ENCODE measurements around the gene ARHGEF28.

ARHGEF28 gene

GRCh38 chr5:73777192-73777591 lies 151.2 kb downstream of the ARHGEF28 start:
- H3K9me3 ChIP-seq (replicated peaks; ENCODE audit: insufficient read depth, low read length) = no peaks in the 10 kb centered on the region
- H3F3A ChIP-seq (ENCODE audit: insufficient read depth, low read length) = no peaks in the 10 kb centered on the region
- no peaks in the 10 kb centered on the region for H3K79me2 ChIP-seq (ENCODE audit: low read length)
- no peaks in the 10 kb centered on the region for H3K27me3 ChIP-seq (replicated peaks; ENCODE audit: insufficient read depth, low read length)
- H3K4me2 ChIP-seq (ENCODE audit: low read depth, low read length) = no peak overlapping the region
- H3K9ac ChIP-seq (ENCODE audit: low read length) = no peak overlapping the region
- H3K27ac ChIP-seq (ENCODE audit: low read length) = no peak overlapping the region
- no peaks in the 10 kb centered on the region for H3K9me2 ChIP-seq (replicated peaks; ENCODE audit: insufficient read depth, low read length)
- no peaks in the 10 kb centered on the region for H4K20me1 ChIP-seq (ENCODE audit: insufficient read depth, low read length)
- DNase-seq = no peak
- no peaks in the 10 kb centered on the region for H3K36me3 ChIP-seq (replicated peaks; ENCODE audit: insufficient read depth, low read length)
- H2AFZ ChIP-seq (ENCODE audit: low read length) = no peak overlapping the region
- no peak overlapping the region for H3K4me3 ChIP-seq (ENCODE audit: low read length)
- no peaks in the 10 kb centered on the region for H3K4me1 ChIP-seq (ENCODE audit: low read length)
- TF ChIP-seq EZH2 (optimal IDR thresholded peaks at IDR 0.05; ENCODE audit: low read depth, low read length) (no peak), CTCF (IDR thresholded peaks at IDR 0.05; ENCODE audit: low read length) (no peak), EZH2phosphoT487 (IDR thresholded peaks at IDR 0.05; ENCODE audit: low read length) (no peak)

- no peaks in the 10 kb centered on the region for H3K4me1 ChIP-seq (ENCODE audit: low read length)
- H3K27me3 ChIP-seq (replicated peaks; ENCODE audit: insufficient read depth, low read length) = no peaks in the 10 kb centered on the region
- no peaks in the 10 kb centered on the region for H3K9me2 ChIP-seq (replicated peaks; ENCODE audit: insufficient read depth, low read length)
- no peaks in the 10 kb centered on the region for H3K36me3 ChIP-seq (replicated peaks; ENCODE audit: insufficient read depth, low read length)
- no peak overlapping the region for H3K4me2 ChIP-seq (ENCODE audit: low read depth, low read length)
- H3K4me3 ChIP-seq (ENCODE audit: low read length) = no peak overlapping the region
- TF ChIP-seq EZH2 (optimal IDR thresholded peaks at IDR 0.05; ENCODE audit: low read depth, low read length) (no peak), CTCF (IDR thresholded peaks at IDR 0.05; ENCODE audit: low read length) (no peak), EZH2phosphoT487 (IDR thresholded peaks at IDR 0.05; ENCODE audit: low read length) (no peak)
- H2AFZ ChIP-seq (ENCODE audit: low read length) = no peak overlapping the region
- no peaks in the 10 kb centered on the region for H4K20me1 ChIP-seq (ENCODE audit: insufficient read depth, low read length)
- H3F3A ChIP-seq (ENCODE audit: insufficient read depth, low read length) = no peaks in the 10 kb centered on the region
- no peak overlapping the region for H3K27ac ChIP-seq (ENCODE audit: low read length)
- H3K9me3 ChIP-seq (replicated peaks; ENCODE audit: insufficient read depth, low read length) = no peaks in the 10 kb centered on the region
- no peak overlapping the region for H3K9ac ChIP-seq (ENCODE audit: low read length)
- no peak for DNase-seq
- H3K79me2 ChIP-seq (ENCODE audit: low read length) = no peaks in the 10 kb centered on the region
Measured at GRCh38 chr5:73780302-73781080, 154.5 kb downstream of the ARHGEF28 start.

- H3K4me3 ChIP-seq (ENCODE audit: low read length) = no peak overlapping the region
- H3K4me1 ChIP-seq (ENCODE audit: low read length) = no peaks in the 10 kb centered on the region
- no peak overlapping the region for H3K4me2 ChIP-seq (ENCODE audit: low read depth, low read length)
- no peaks in the 10 kb centered on the region for H4K20me1 ChIP-seq (ENCODE audit: insufficient read depth, low read length)
- H3K9me3 ChIP-seq (replicated peaks; ENCODE audit: insufficient read depth, low read length) = no peaks in the 10 kb centered on the region
- H3K79me2 ChIP-seq (ENCODE audit: low read length) = no peaks in the 10 kb centered on the region
- TF ChIP-seq EZH2 (optimal IDR thresholded peaks at IDR 0.05; ENCODE audit: low read depth, low read length) (no peak), CTCF (IDR thresholded peaks at IDR 0.05; ENCODE audit: low read length) (no peak), EZH2phosphoT487 (IDR thresholded peaks at IDR 0.05; ENCODE audit: low read length) (no peak)
- H3K27me3 ChIP-seq (replicated peaks; ENCODE audit: insufficient read depth, low read length) = no peaks in the 10 kb centered on the region
- H3K27ac ChIP-seq (ENCODE audit: low read length) = no peak overlapping the region
- H3K9me2 ChIP-seq (replicated peaks; ENCODE audit: insufficient read depth, low read length) = no peaks in the 10 kb centered on the region
- H3F3A ChIP-seq (ENCODE audit: insufficient read depth, low read length) = no peaks in the 10 kb centered on the region
- no peak overlapping the region for H3K9ac ChIP-seq (ENCODE audit: low read length)
- no peaks in the 10 kb centered on the region for H3K36me3 ChIP-seq (replicated peaks; ENCODE audit: insufficient read depth, low read length)
- DNase-seq = no peak
- no peak overlapping the region for H2AFZ ChIP-seq (ENCODE audit: low read length)
Measured at GRCh38 chr5:73781107-73781768, 155.2 kb downstream of the ARHGEF28 start.
